BLaER1 (cell line): Measurements from ENCODE around the gene SS18.
"Not testable (repeated sequence)": the region's sequence is repeated elsewhere in the genome, so short reads cannot be mapped to it uniquely, and the experiment has no call there.

Experiments
- H3K27ac ChIP-seq: shearing (Covaris generic); formaldehyde crosslinking; 2 replicates; pipeline ENCODE4 v1.8.1; 2022
- H3K27me3 ChIP-seq: shearing (Covaris generic); formaldehyde crosslinking; 2 replicates; pipeline ENCODE4 v1.8.1; 2022
- H3K36me3 ChIP-seq: shearing (Covaris generic); formaldehyde crosslinking; 2 replicates; pipeline ENCODE4 v1.8.1; 2022
- H3K4me1 ChIP-seq: shearing (Covaris generic); formaldehyde crosslinking; 2 replicates; pipeline ENCODE4 v1.8.1; 2022
- H3K4me2 ChIP-seq: shearing (Covaris generic); formaldehyde crosslinking; 2 replicates; pipeline ENCODE4 v1.8.1; 2022
- H3K4me3 ChIP-seq: shearing (Covaris generic); formaldehyde crosslinking; 2 replicates; pipeline ENCODE4 v1.8.1; 2022
- H3K9ac ChIP-seq: shearing (Covaris generic); formaldehyde crosslinking; 2 replicates; pipeline ENCODE4 v1.8.1; 2022
- H3K9me3 ChIP-seq: shearing (Covaris generic); formaldehyde crosslinking; 2 replicates; pipeline ENCODE4 v1.8.1; 2022
- H4K20me1 ChIP-seq: shearing (Covaris generic); formaldehyde crosslinking; 2 replicates; pipeline ENCODE4 v1.8.1; 2022
- Cebpa-rat ChIP-seq: shearing (Covaris generic); IDR thresholded peaks from 2 replicates; pipeline ENCODE4 v1.8.1; 2022

SS18 gene

GRCh38 chr18:26090130-26091046 lies at the start of gene SS18:
Gene SS18, minus strand, starts transcription at chr18:26090613. Its CDS starts 44 bp downstream, at chr18:26090569.
- Histone ChIP-seq H3K4me3 (peak within 1 kb of the TSS; percentile 93), H3K36me3 (peaks cover 15% of the 10 kb centered on the region; the same call in 1 of the 2 replicates), H3K27ac (peak within 1 kb of the TSS; percentile 99), H3K4me1 (peaks cover 30% of the 10 kb centered on the region), H3K4me2 (peak within 1 kb of the TSS; percentile 88), H3K9me3 (no peaks in the 10 kb centered on the region), H3K27me3 (no peaks in the 10 kb centered on the region), H3K9ac (peak within 1 kb of the TSS; percentile 97), H4K20me1 (peaks cover 34% of the 10 kb centered on the region)
- no peak for TF ChIP-seq Cebpa-rat

- Histone ChIP-seq H3K9ac (no peak overlapping the region), H3K27me3 (no peaks in the 10 kb centered on the region), H4K20me1 (no peaks in the 10 kb centered on the region), H3K4me2 (no peak overlapping the region), H3K4me3 (no peak overlapping the region), H3K9me3 (no peaks in the 10 kb centered on the region; the same call in 1 of the 2 replicates), H3K27ac (no peak overlapping the region), H3K36me3 (no peaks in the 10 kb centered on the region), H3K4me1 (no peaks in the 10 kb centered on the region)
- no peak for TF ChIP-seq Cebpa-rat
These were observed 45.1 kb upstream of the SS18 start for GRCh38 chr18:26135548-26135947.

GRCh38 chr18:26134107-26134506 lies 43.7 kb upstream of the SS18 start:
- Histone ChIP-seq H4K20me1 (no peaks in the 10 kb centered on the region), H3K4me1 (no peaks in the 10 kb centered on the region), H3K36me3 (no peaks in the 10 kb centered on the region), H3K27ac (peak overlapping the region; percentile 48; the same call in 1 of the 2 replicates), H3K9me3 (no peaks in the 10 kb centered on the region; the same call in 1 of the 2 replicates), H3K4me2 (peak overlapping the region; percentile 57), H3K4me3 (peak overlapping the region; percentile 63), H3K27me3 (no peaks in the 10 kb centered on the region), H3K9ac (peak overlapping the region; percentile 42; the same call in 1 of the 2 replicates)
- no peak for TF ChIP-seq Cebpa-rat

- no peaks in the 10 kb centered on the region for H3K4me1 ChIP-seq
- H3K4me3 ChIP-seq, result peak within 1 kb of the TSS; percentile 63
- H3K9ac ChIP-seq, result peak within 1 kb of the TSS; percentile 42; the same call in 1 of the 2 replicates
- H3K27ac ChIP-seq, result peak within 1 kb of the TSS; percentile 48; the same call in 1 of the 2 replicates
- no peak for TF ChIP-seq Cebpa-rat
- peak within 1 kb of the TSS; percentile 57 for H3K4me2 ChIP-seq
- H3K36me3 ChIP-seq, result no peaks in the 10 kb centered on the region
- no peaks in the 10 kb centered on the region; the same call in 1 of the 2 replicates for H3K9me3 ChIP-seq
- no peaks in the 10 kb centered on the region for H3K27me3 ChIP-seq
- H4K20me1 ChIP-seq, result no peaks in the 10 kb centered on the region
These were observed 43.2 kb upstream of the SS18 start, which contains the start of gene PSMA8 for GRCh38 chr18:26133652-26134051. Gene PSMA8, plus strand, starts transcription at chr18:26133869. Its CDS starts 97 bp downstream, at chr18:26133966.

- not testable (repeated sequence) for H3K27ac ChIP-seq, H3K4me3 ChIP-seq, H3K4me2 ChIP-seq, H4K20me1 ChIP-seq, H3K9ac ChIP-seq, H3K4me1 ChIP-seq, H3K36me3 ChIP-seq, H3K9me3 ChIP-seq, H3K27me3 ChIP-seq
These were observed 37.8 kb upstream of the SS18 start for GRCh38 chr18:26128192-26128591.

GRCh38 chr18:26127786-26128185 lies 37.4 kb upstream of the SS18 start:
- no peaks in the 10 kb centered on the region for H3K4me1 ChIP-seq

GRCh38 chr18:26121994-26122393 lies 31.6 kb upstream of the SS18 start:
- not testable (repeated sequence) for H3K4me2 ChIP-seq, H4K20me1 ChIP-seq, H3K4me3 ChIP-seq, H3K4me1 ChIP-seq, H3K36me3 ChIP-seq, H3K27me3 ChIP-seq, H3K27ac ChIP-seq, H3K9me3 ChIP-seq, H3K9ac ChIP-seq

More at GRCh38 chr18:26127786-26128185, 37.4 kb upstream of the SS18 start:
- H3K4me3 ChIP-seq, result no peak overlapping the region
- H3K4me2 ChIP-seq, result no peak overlapping the region
- no peaks in the 10 kb centered on the region for H3K9me3 ChIP-seq
- no peak overlapping the region for H3K9ac ChIP-seq
- H3K27ac ChIP-seq, result no peak overlapping the region
- no peaks in the 10 kb centered on the region for H3K27me3 ChIP-seq
- TF ChIP-seq Cebpa-rat, result no peak
- H4K20me1 ChIP-seq, result no peaks in the 10 kb centered on the region
- no peaks in the 10 kb centered on the region for H3K36me3 ChIP-seq

- TF ChIP-seq Cebpa-rat, result no peak
- Histone ChIP-seq H4K20me1 (no peaks in the 10 kb centered on the region), H3K4me3 (no peak overlapping the region), H3K4me2 (no peak overlapping the region), H3K27ac (no peak overlapping the region), H3K9me3 (peaks cover 4% of the 10 kb centered on the region; the same call in 1 of the 2 replicates), H3K36me3 (no peaks in the 10 kb centered on the region), H3K27me3 (no peaks in the 10 kb centered on the region), H3K4me1 (no peaks in the 10 kb centered on the region), H3K9ac (no peak overlapping the region)
These were observed 31.1 kb upstream of the SS18 start for GRCh38 chr18:26121476-26121875.

- H3K9ac ChIP-seq, result no peak overlapping the region
- H3K4me2 ChIP-seq, result no peak overlapping the region
- H3K27ac ChIP-seq, result no peak overlapping the region
- H4K20me1 ChIP-seq, result no peaks in the 10 kb centered on the region
- H3K4me1 ChIP-seq, result no peaks in the 10 kb centered on the region
- peaks cover 4% of the 10 kb centered on the region; the same call in 1 of the 2 replicates for H3K9me3 ChIP-seq
- no peaks in the 10 kb centered on the region for H3K27me3 ChIP-seq
- no peak for TF ChIP-seq Cebpa-rat
- H3K36me3 ChIP-seq, result no peaks in the 10 kb centered on the region
- no peak overlapping the region for H3K4me3 ChIP-seq
These were observed 28.8 kb upstream of the SS18 start for GRCh38 chr18:26119246-26119645.

- no peaks in the 10 kb centered on the region for H4K20me1 ChIP-seq
- no peak overlapping the region for H3K4me3 ChIP-seq
- H3K36me3 ChIP-seq, result no peaks in the 10 kb centered on the region
- H3K27me3 ChIP-seq, result no peaks in the 10 kb centered on the region
- no peak overlapping the region for H3K4me2 ChIP-seq
- no peak for TF ChIP-seq Cebpa-rat
- no peak overlapping the region for H3K27ac ChIP-seq
- H3K9ac ChIP-seq, result no peak overlapping the region
- H3K9me3 ChIP-seq, result no peaks in the 10 kb centered on the region
- H3K4me1 ChIP-seq, result no peaks in the 10 kb centered on the region
These were observed 13.6 kb upstream of the SS18 start for GRCh38 chr18:26104035-26104434.
